Fibroblast of lung (primary cell): Measurements from ENCODE around the gene AGO1. TPM values are rescaled to one million over a fixed set of nuclear protein-coding genes. Genes with fewer than 3 reads are reported as not detected.
A peak's percentile ranks its signal among the peaks of the same experiment; 100 is the strongest.

Experiments
- DNase-seq, 2 donors: peaks; one replicate each; pipeline versions ENCODE4 v3.0.0 to v3.0.0-alpha.2; 2010; ENCODE audit warnings: low read depth in 2 of 2
- H2AFZ ChIP-seq: 2 replicates; pipeline ENCODE4 v1.5.1; 2012; ENCODE audit warnings: low read length, control low read depth, inconsistent platforms
- H3K27ac ChIP-seq: 2 replicates; pipeline ENCODE4 v1.5.1; 2011; ENCODE audit warnings: low read length, control low read depth; ENCODE audit not compliant: insufficient read depth
- H3K27me3 ChIP-seq: 2 replicates; pipeline ENCODE4 v1.5.1; 2011; ENCODE audit warnings: mild to moderate bottlenecking, low read length; ENCODE audit not compliant: control insufficient read depth, insufficient read depth
- H3K36me3 ChIP-seq: 2 replicates; pipeline ENCODE4 v1.5.1; 2011; ENCODE audit warnings: low read length; ENCODE audit not compliant: control insufficient read depth, insufficient read depth
- H3K4me1 ChIP-seq: 2 replicates; pipeline ENCODE4 v1.5.1; 2011; ENCODE audit warnings: low read length; ENCODE audit not compliant: control insufficient read depth, insufficient read depth; ENCODE audit errors: extremely low read depth
- H3K4me2 ChIP-seq: 2 replicates; pipeline ENCODE4 v1.5.1; 2011; ENCODE audit warnings: low read length, control low read depth; ENCODE audit not compliant: insufficient read depth; ENCODE audit errors: extremely low read depth
- H3K4me3 ChIP-seq, 4 experiments: fragments of 200-600 bp in 1 of 4; sonication (generic) in 1 of 4; replicated peaks in 1 of 4; 2 replicates each; pipeline ENCODE4 v1.5.1; 2011 to 2016; ENCODE audit warnings: low read length in 4 of 4, low read depth in 3 of 4, mild to moderate bottlenecking in 3 of 4, control low read depth in 2 of 4, inconsistent platforms in 1 of 4, mixed read lengths in 1 of 4; ENCODE audit not compliant: insufficient read depth in 1 of 4; ENCODE audit errors: control extremely low read depth in 1 of 4
- H3K79me2 ChIP-seq: 2 replicates; pipeline ENCODE4 v1.5.1; 2012; ENCODE audit warnings: mild to moderate bottlenecking, low read length, inconsistent platforms; ENCODE audit not compliant: control insufficient read depth, insufficient read depth
- H3K9ac ChIP-seq: 2 replicates; pipeline ENCODE4 v1.5.1; 2011; ENCODE audit warnings: mild to moderate bottlenecking, low read length, control low read depth; ENCODE audit not compliant: insufficient read depth
- H3K9me3 ChIP-seq: 2 replicates; pipeline ENCODE4 v1.5.1; 2012; ENCODE audit warnings: low read depth, low read length; ENCODE audit not compliant: control insufficient read depth, insufficient read depth
- H4K20me1 ChIP-seq: 2 replicates; pipeline ENCODE4 v1.5.1; 2011; ENCODE audit warnings: low read length; ENCODE audit not compliant: control insufficient read depth, insufficient read depth; ENCODE audit errors: extremely low read depth
- EZH2 ChIP-seq: IDR thresholded peaks from 2 replicates; pipeline ENCODE4 v1.5.1; 2012; ENCODE audit warnings: low read length, control low read depth, mild to moderate bottlenecking; ENCODE audit errors: missing control alignments
- polyA plus RNA-seq, 2 donors: library from polyadenylated mRNA; depleted of rRNA in 1 of 2; stranded (reverse) in 1 of 2; unstranded in 1 of 2; fragments of >200 nt; gene quantifications; 2 replicates each; pipeline ENCODE4 v1.2.1, GENCODE V29; 2011 to 2012; ENCODE audit warnings: missing spikeins in 1 of 2
- total RNA-seq: library from RNA; depleted of rRNA; stranded (reverse); fragments of >200 nt; gene quantifications from 2 replicates; pipeline ENCODE4 v1.2.1, GENCODE V29; 2014
- TF ChIP-seq, protein P1 (sequence below), 2 donors: IDR thresholded peaks in 1 of 2; conservative IDR thresholded peaks in 1 of 2; 1 replicate in 1 of 2; 2 replicates in 1 of 2; pipeline ENCODE4 v1.5.1; 2011 to 2012; ENCODE audit warnings: low read length in 2 of 2, control low read depth in 1 of 2, inconsistent platforms in 1 of 2, low read depth in 1 of 2, mild to moderate bottlenecking in 1 of 2

Gene AGO1
- total and polyA plus RNA-seq, 2 donors (not counting 1 experiment from before 2014, with no cell fraction given) = 7.6 to 12.8 TPM

DNA sequence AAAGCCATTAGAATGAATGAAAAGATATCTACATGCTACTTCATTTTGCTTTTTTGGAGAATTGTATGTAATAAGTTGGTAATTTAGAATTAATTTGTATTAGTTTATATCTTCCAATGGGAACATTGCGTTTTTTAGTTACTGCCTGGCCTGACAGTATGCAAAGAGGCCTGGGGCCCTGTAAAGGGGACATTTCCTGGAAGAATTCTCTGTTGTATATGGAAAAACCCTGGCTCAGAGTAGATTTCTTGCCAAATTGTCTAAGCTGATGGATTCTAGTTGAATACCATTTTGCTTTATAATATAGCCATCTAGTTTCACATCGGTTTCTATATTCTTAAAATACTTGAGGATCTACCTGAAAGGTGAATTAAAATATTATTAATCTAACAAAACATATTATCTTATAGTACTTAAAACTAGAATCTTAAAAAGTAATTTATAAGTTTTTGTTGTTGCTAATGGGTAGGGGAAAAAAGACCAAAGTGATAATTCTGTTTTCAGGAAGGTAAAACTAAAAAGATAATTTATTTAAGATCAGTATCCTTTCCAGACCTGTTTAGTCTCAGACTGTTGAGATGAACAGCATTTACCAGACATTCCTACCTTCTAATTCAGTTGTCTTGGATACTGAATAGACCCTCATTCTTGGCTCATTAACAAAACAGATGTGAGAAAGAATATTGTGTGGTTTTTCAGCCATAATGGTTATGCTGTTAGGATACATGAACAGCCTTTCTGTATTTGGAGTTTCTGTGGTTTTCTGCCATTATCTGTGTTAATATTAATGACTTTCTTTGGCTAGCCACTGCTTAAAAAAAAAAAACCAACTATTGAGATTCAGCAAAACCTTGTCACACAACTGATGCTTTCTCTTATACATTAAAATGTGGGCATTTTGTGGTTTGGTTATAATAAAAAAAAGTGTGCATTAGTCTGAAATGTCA, 52.7 kb downstream of the AGO1 start:
- no peaks in the 10 kb centered on the region for H4K20me1 ChIP-seq
- no peaks in the 10 kb centered on the region for H3K9me3 ChIP-seq
- H3K27ac ChIP-seq = no peak overlapping the region
- H3K4me2 ChIP-seq = no peak overlapping the region
- H3K4me3 ChIP-seq = peak overlapping the region in 1 of 4 experiments; percentile 7
- H3K27me3 ChIP-seq = no peaks in the 10 kb centered on the region
- H3K79me2 ChIP-seq = peaks cover 57% of the 10 kb centered on the region
- no peak overlapping the region for H2AFZ ChIP-seq
- TF ChIP-seq, protein P1, sequence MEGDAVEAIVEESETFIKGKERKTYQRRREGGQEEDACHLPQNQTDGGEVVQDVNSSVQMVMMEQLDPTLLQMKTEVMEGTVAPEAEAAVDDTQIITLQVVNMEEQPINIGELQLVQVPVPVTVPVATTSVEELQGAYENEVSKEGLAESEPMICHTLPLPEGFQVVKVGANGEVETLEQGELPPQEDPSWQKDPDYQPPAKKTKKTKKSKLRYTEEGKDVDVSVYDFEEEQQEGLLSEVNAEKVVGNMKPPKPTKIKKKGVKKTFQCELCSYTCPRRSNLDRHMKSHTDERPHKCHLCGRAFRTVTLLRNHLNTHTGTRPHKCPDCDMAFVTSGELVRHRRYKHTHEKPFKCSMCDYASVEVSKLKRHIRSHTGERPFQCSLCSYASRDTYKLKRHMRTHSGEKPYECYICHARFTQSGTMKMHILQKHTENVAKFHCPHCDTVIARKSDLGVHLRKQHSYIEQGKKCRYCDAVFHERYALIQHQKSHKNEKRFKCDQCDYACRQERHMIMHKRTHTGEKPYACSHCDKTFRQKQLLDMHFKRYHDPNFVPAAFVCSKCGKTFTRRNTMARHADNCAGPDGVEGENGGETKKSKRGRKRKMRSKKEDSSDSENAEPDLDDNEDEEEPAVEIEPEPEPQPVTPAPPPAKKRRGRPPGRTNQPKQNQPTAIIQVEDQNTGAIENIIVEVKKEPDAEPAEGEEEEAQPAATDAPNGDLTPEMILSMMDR (conservative IDR thresholded peaks at IDR 0.05 in 1 of 2, IDR thresholded peaks at IDR 0.05 in 1 of 2; ENCODE audit: low read depth in 1 of 2, low read length in 2 of 2) = no peak
- TF ChIP-seq EZH2 = no peak
- H3K36me3 ChIP-seq = no peaks in the 10 kb centered on the region
- DNase-seq = peak; percentile 73 to 87
- H3K9ac ChIP-seq = no peak overlapping the region
- H3K4me1 ChIP-seq = no peaks in the 10 kb centered on the region

DNA sequence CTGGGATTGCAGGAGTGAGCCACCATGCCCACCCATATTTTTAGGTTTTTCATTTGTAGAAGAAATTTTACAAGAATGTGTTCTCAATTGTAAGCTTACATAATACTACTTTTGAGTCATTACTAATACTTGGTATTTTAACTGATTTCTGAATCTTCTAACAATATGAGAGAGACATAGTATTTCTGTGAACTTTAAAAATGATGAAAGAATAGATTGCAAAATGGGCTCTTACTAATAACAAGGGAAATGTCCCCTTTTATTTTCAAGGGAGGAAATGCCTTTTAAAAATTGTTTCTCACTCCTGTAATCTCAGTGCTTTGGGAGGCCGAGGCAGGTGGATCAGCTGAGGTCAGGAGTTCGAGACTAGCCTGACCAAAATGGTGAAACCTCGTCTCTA, 53.8 kb downstream of the AGO1 start:
- TF ChIP-seq, protein P1 (conservative IDR thresholded peaks at IDR 0.05 in 1 of 2, IDR thresholded peaks at IDR 0.05 in 1 of 2; ENCODE audit: low read depth in 1 of 2, low read length in 2 of 2) = no peak
- no peak for TF ChIP-seq EZH2
- no peak overlapping the region for H3K27ac ChIP-seq

DNA sequence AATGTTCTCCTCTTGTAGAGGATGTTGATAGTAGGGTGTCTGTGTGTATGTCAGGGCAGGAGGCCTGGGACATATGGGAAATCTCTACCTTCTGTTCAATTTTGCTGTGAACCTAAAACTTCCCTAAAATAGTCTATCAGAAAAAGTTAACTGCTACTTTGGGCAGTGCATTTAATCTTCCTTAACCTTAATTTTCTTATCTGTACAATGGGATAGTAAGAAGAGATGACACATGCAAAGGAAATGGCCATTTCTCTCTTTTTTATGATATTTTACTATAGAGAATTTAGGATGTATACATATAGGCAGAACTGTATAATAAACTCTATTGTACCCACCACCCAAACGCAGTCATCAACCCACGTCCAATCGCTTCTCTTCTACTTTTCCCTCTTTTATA, 56.5 kb downstream of the AGO1 start:
- H3K4me3 ChIP-seq = no peak overlapping the region
- no peaks in the 10 kb centered on the region for H3K27me3 ChIP-seq
- TF ChIP-seq, protein P1 (conservative IDR thresholded peaks at IDR 0.05 in 1 of 2, IDR thresholded peaks at IDR 0.05 in 1 of 2; ENCODE audit: low read depth in 1 of 2, low read length in 2 of 2) = no peak
- TF ChIP-seq EZH2 = no peak
- H3K4me1 ChIP-seq = no peaks in the 10 kb centered on the region
- H3K9me3 ChIP-seq = no peaks in the 10 kb centered on the region
- no peak overlapping the region for H3K9ac ChIP-seq
- no peaks in the 10 kb centered on the region for H3K36me3 ChIP-seq
- no peak for DNase-seq
- H3K79me2 ChIP-seq = peaks cover 45% of the 10 kb centered on the region
- H3K27ac ChIP-seq = no peak overlapping the region
- H4K20me1 ChIP-seq = no peaks in the 10 kb centered on the region
- no peak overlapping the region for H2AFZ ChIP-seq
- H3K4me2 ChIP-seq = no peak overlapping the region

More for the DNA sequence above, 53.8 kb downstream of the AGO1 start:
- no peak overlapping the region for H3K4me2 ChIP-seq
- H4K20me1 ChIP-seq = no peaks in the 10 kb centered on the region
- no peaks in the 10 kb centered on the region for H3K27me3 ChIP-seq
- H3K4me1 ChIP-seq = no peaks in the 10 kb centered on the region
- no peaks in the 10 kb centered on the region for H3K36me3 ChIP-seq
- H2AFZ ChIP-seq = no peak overlapping the region
- no peak for DNase-seq
- H3K9me3 ChIP-seq = no peaks in the 10 kb centered on the region
- H3K9ac ChIP-seq = no peak overlapping the region
- no peak overlapping the region for H3K4me3 ChIP-seq
- H3K79me2 ChIP-seq = peaks cover 59% of the 10 kb centered on the region
